Omental fat pad (tissue), 4 donors: ENCODE data around the gene EDEM2. TPM values are rescaled to one million over a fixed set of nuclear protein-coding genes. Genes with fewer than 3 reads are reported as not detected.
A peak's percentile ranks its signal among the peaks of the same experiment; 100 is the strongest.
"Not testable (repeated sequence)": the region's sequence is repeated elsewhere in the genome, so short reads cannot be mapped to it uniquely, and the experiment has no call there.

Source experiments
- ATAC-seq: fragments of 150-250 bp; one replicate; pipeline ENCODE4 v1.9.1; 2016; ENCODE audit warnings: mild to moderate bottlenecking, moderate library complexity; ENCODE audit not compliant: low FRiP score
- DNase-seq: peaks from one replicate; pipeline ENCODE4 v3.0.0-alpha.2; 2019; ENCODE audit warnings: low spot score
- CTCF ChIP-seq, 3 donors: fragments of 450-650 bp; IDR thresholded peaks; one replicate each; pipeline ENCODE4 v1.5.1; 2016 to 2017; ENCODE audit warnings: antibody characterized with exemption in 3 of 3, mild to moderate bottlenecking in 3 of 3, moderate library complexity in 2 of 3
- total RNA-seq, 4 donors: library from RNA; depleted of rRNA; stranded (reverse); fragments of >200 nt; gene quantifications; one replicate each; pipeline ENCODE4 v1.1.0, GENCODE V29; 2016

EDEM2 gene
- total RNA-seq, 4 donors from 2014 or later: 21.1 to 37.4 (median 26.8) TPM

- TF ChIP-seq CTCF (IDR thresholded peaks at IDR 0.05): no peak
- ATAC-seq (peak; percentile 67), DNase-seq (no peak)
These were observed 18.4 kb upstream of the EDEM2 start for GRCh38 chr20:35165221-35166185.

GRCh38 chr20:35164531-35164930 lies 17.4 kb upstream of the EDEM2 start:
- not testable (repeated sequence) for ATAC-seq, DNase-seq

GRCh38 chr20:35160341-35160740 lies 13.2 kb upstream of the EDEM2 start:
- not testable (repeated sequence) for ATAC-seq

GRCh38 chr20:35156978-35157377 lies 9.8 kb upstream of the EDEM2 start:
- ATAC-seq: no peak
- no peak for DNase-seq
- no peak for TF ChIP-seq CTCF (IDR thresholded peaks at IDR 0.05)

More at GRCh38 chr20:35160341-35160740, 13.2 kb upstream of the EDEM2 start:
- DNase-seq: not testable (repeated sequence)

GRCh38 chr20:35155936-35156335 lies 8.8 kb upstream of the EDEM2 start:
- no peak for DNase-seq
- no peak for ATAC-seq
- no peak for TF ChIP-seq CTCF (IDR thresholded peaks at IDR 0.05)

- no peak for TF ChIP-seq CTCF (IDR thresholded peaks at IDR 0.05)
- ATAC-seq: no peak
- no peak for DNase-seq
These were observed 4.6 kb upstream of the EDEM2 start for GRCh38 chr20:35151736-35152135.

- no peak for ATAC-seq
- TF ChIP-seq CTCF (IDR thresholded peaks at IDR 0.05): no peak
- no peak for DNase-seq
These were observed 3.9 kb upstream of the EDEM2 start for GRCh38 chr20:35150846-35151579.

GRCh38 chr20:35147575-35148071 lies 487 bp upstream of the EDEM2 start:
- peak; percentile 25 for ATAC-seq
- DNase-seq: not testable (repeated sequence)
